ENCODE results near the gene ATXN1. TPM values are rescaled to one million over a fixed set of nuclear protein-coding genes. Genes with fewer than 3 reads are reported as not detected.

ATXN1 gene
- total and polyA plus RNA-seq, 7 experiments from 2014 or later, result 1.5 to 82.7 (median 42.4) TPM

DNA sequence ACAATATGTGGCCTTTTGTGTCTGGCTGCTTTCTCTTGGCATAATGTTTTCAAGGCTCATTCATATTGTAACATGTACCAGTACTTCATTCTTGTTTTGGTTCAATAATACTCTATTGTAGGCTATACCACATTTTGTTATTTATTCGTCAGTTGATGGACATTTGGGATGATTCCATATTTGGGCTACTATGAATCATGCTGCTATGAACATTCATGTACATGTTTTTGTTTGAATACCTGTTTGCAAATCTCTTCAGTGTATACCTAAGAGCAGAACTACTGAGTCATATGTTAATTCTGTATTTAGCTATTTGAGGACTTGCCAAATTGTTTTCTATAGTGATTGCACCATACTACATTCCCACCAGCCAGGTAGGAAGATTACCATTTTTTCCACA lies 263.0 kb downstream of the ATXN1 start:
- Mint-ChIP-seq H3K27ac (peak overlapping the region in 1 of 9 donors; percentile 8), H3K36me3 (peaks cover 3 to 38% (median 6%) of the 10 kb centered on the region in 5 donors), H3K9me3 (peaks cover 0 to 13% (median 3%) of the 10 kb centered on the region in 11 donors), H3K4me3 (no peak overlapping the region), H3K27me3 (no peaks in the 10 kb centered on the region), H3K4me1 (peaks cover 11 to 47% (median 18%) of the 10 kb centered on the region in 7 donors)
- DNase-seq (no peak), ATAC-seq (no peak)
- Histone ChIP-seq H3K9me3 (ENCODE audit: control insufficient read depth in 2 of 3, low read length in 3 of 3) (no peaks in the 10 kb centered on the region), H3K36me3 (ENCODE audit: control insufficient read depth in 2 of 3, insufficient read depth in 3 of 3, low read length in 3 of 3) (no peaks in the 10 kb centered on the region), H3K27ac (ENCODE audit: low read depth, low read length) (no peak overlapping the region), H3K4me3 (ENCODE audit: low read length) (no peak overlapping the region), H3K27me3 (ENCODE audit: control insufficient read depth in 2 of 2, insufficient read depth in 2 of 2, low read length in 2 of 2) (no peaks in the 10 kb centered on the region), H3K4me1 (ENCODE audit: control insufficient read depth in 2 of 2, insufficient read depth in 2 of 2, low read length in 2 of 2) (peaks cover 0 to 1% of the 10 kb centered on the region in 2 donors)
- ChIA-PET CTCF (interaction anchor here (0.6 kb wide), 1 partner anchor 24 kb away, joined by 3 read pairs; no protein-coding TSS in a partner anchor), POLR2A (no interaction called here)
- intact Hi-C loops (cut with micrococcal nuclease), result no loop called here

- CTCF ChIA-PET, result no interaction called here
- ATAC-seq, result no peak
Measured at GRCh38 chr6:16496991-16497801, 264.1 kb downstream of the ATXN1 start.

DNA sequence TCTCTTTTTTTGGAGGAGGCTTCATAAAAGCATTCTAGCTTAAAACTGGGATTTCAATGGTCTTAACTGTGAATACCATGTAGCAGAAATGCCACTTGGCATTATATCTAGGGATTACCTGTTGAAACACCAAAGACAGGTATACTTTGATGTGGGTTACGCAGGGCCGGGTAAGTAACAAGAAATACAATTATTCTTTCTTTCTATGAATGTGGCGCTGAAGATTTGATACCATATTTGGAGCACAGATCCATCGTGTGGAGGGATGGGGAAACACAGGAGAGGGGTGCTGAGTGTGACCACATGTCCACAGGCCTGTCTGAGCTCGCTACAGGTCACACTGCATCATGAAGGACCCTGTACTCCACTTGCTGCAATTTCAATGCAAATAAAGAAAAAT lies 265.1 kb downstream of the ATXN1 start:
- H3K4me3 Mint-ChIP-seq, result peak overlapping the region in 1 of 10 donors; percentile 4
- POLR2A ChIA-PET, result no interaction called here
- Histone ChIP-seq H3K27me3 (ENCODE audit: control insufficient read depth in 2 of 2, insufficient read depth in 2 of 2, low read length in 2 of 2) (no peaks in the 10 kb centered on the region), H3K4me1 (ENCODE audit: control insufficient read depth in 2 of 2, insufficient read depth in 2 of 2, low read length in 2 of 2) (no peaks in the 10 kb centered on the region), H3K27ac (ENCODE audit: low read depth, low read length) (no peak overlapping the region), H3K4me3 (ENCODE audit: low read length) (no peak overlapping the region), H3K36me3 (ENCODE audit: control insufficient read depth in 2 of 3, insufficient read depth in 3 of 3, low read length in 3 of 3) (no peaks in the 10 kb centered on the region), H3K9me3 (ENCODE audit: control insufficient read depth in 2 of 3, low read length in 3 of 3) (no peaks in the 10 kb centered on the region)
- DNase-seq (no peak), ATAC-seq (peak; percentile 48)
- intact Hi-C loops (cut with micrococcal nuclease), result loop anchor here in 1 of 2 donors (2.0 kb wide), 1 partner anchor 163 kb away; no protein-coding TSS in a partner anchor
- CTCF ChIA-PET, result no interaction called here
- peaks cover 11 to 54% (median 21%) of the 10 kb centered on the region in 7 donors for H3K4me1 Mint-ChIP-seq
- H3K27ac Mint-ChIP-seq, result peak overlapping the region in 1 of 9 donors; percentile 35
- H3K27me3 Mint-ChIP-seq, result no peaks in the 10 kb centered on the region
- H3K9me3 Mint-ChIP-seq, result peaks cover 0 to 11% (median 1%) of the 10 kb centered on the region in 11 donors
- peaks cover 0 to 38% (median 4%) of the 10 kb centered on the region in 5 donors for H3K36me3 Mint-ChIP-seq

More at GRCh38 chr6:16496991-16497801, 264.1 kb downstream of the ATXN1 start:
- DNase-seq, result no peak
- Histone ChIP-seq H3K4me1 (ENCODE audit: control insufficient read depth in 2 of 2, insufficient read depth in 2 of 2, low read length in 2 of 2) (no peaks in the 10 kb centered on the region), H3K9me3 (ENCODE audit: control insufficient read depth in 2 of 3, low read length in 3 of 3) (no peaks in the 10 kb centered on the region), H3K4me3 (ENCODE audit: low read length) (no peak overlapping the region), H3K36me3 (ENCODE audit: control insufficient read depth in 2 of 3, insufficient read depth in 3 of 3, low read length in 3 of 3) (no peaks in the 10 kb centered on the region), H3K27ac (ENCODE audit: low read depth, low read length) (no peak overlapping the region), H3K27me3 (ENCODE audit: control insufficient read depth in 2 of 2, insufficient read depth in 2 of 2, low read length in 2 of 2) (no peaks in the 10 kb centered on the region)
- intact Hi-C loops (cut with micrococcal nuclease), result loop anchor here in 1 of 2 donors (2.0 kb wide), 1 partner anchor 164 kb away; no protein-coding TSS in a partner anchor
- peaks cover 11 to 51% (median 21%) of the 10 kb centered on the region in 7 donors for H3K4me1 Mint-ChIP-seq
- H3K27ac Mint-ChIP-seq, result peak overlapping the region in 2 of 9 donors; percentile 2 to 14
- peaks cover 0 to 13% (median 3%) of the 10 kb centered on the region in 11 donors for H3K9me3 Mint-ChIP-seq
- H3K4me3 Mint-ChIP-seq, result no peak overlapping the region
- no peaks in the 10 kb centered on the region for H3K27me3 Mint-ChIP-seq
- POLR2A ChIA-PET, result no interaction called here
- peaks cover 3 to 39% (median 4%) of the 10 kb centered on the region in 5 donors for H3K36me3 Mint-ChIP-seq

DNA sequence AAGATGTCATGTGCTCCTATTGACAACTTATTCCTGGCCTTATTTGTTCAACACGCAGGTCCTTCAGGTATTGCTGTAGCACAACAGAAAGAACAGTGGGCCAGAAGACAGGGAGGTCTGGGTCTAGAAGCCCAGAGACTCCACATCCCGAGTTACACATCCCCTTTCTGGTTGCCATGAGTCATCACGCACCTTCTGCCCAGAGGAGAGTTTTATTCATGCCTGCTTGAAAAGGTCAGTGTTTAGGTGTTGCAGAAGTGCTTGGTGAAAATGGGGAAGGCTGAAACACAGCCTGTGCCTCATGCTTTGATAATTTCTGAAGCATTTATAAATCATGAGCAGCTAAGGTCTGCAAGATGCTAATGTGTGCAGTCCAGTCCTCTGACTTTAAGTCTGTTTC lies 266.5 kb downstream of the ATXN1 start:
- Histone ChIP-seq H3K4me3 (ENCODE audit: low read length) (no peak overlapping the region), H3K4me1 (ENCODE audit: control insufficient read depth in 2 of 2, insufficient read depth in 2 of 2, low read length in 2 of 2) (peaks cover 0 to 5% of the 10 kb centered on the region in 2 donors), H3K9me3 (ENCODE audit: control insufficient read depth in 2 of 3, low read length in 3 of 3) (no peaks in the 10 kb centered on the region), H3K27me3 (ENCODE audit: control insufficient read depth in 2 of 2, insufficient read depth in 2 of 2, low read length in 2 of 2) (no peaks in the 10 kb centered on the region), H3K36me3 (ENCODE audit: control insufficient read depth in 2 of 3, insufficient read depth in 3 of 3, low read length in 3 of 3) (no peaks in the 10 kb centered on the region), H3K27ac (ENCODE audit: low read depth, low read length) (no peak overlapping the region)
- Mint-ChIP-seq H3K4me1 (peaks cover 15 to 59% (median 22%) of the 10 kb centered on the region in 7 donors), H3K27ac (peak overlapping the region in 1 of 9 donors; percentile 31), H3K9me3 (peaks cover 0 to 6% (median 1%) of the 10 kb centered on the region in 11 donors), H3K27me3 (no peaks in the 10 kb centered on the region), H3K36me3 (peaks cover 0 to 39% (median 0%) of the 10 kb centered on the region in 5 donors), H3K4me3 (no peak overlapping the region)
- ChIA-PET CTCF (no interaction called here), POLR2A (interaction anchor here (1.0 kb wide), 1 partner anchor 16 kb away, joined by 3 read pairs; no protein-coding TSS in a partner anchor)
- intact Hi-C loops (cut with micrococcal nuclease), result no loop called here
- ATAC-seq, result no peak
- no peak for DNase-seq

- POLR2A ChIA-PET, result interaction anchor here (0.7 kb wide), 1 partner anchor 301 kb away, joined by 3 read pairs; no protein-coding TSS in a partner anchor
Measured at GRCh38 chr6:16493802-16494201, 267.5 kb downstream of the ATXN1 start.

GRCh38 chr6:16493112-16493511 lies 268.1 kb downstream of the ATXN1 start:
- Mint-ChIP-seq H3K4me3 (no peak overlapping the region), H3K27ac (no peak overlapping the region), H3K27me3 (no peaks in the 10 kb centered on the region), H3K36me3 (peaks cover 0 to 34% (median 0%) of the 10 kb centered on the region in 5 donors), H3K4me1 (peaks cover 17 to 72% (median 37%) of the 10 kb centered on the region in 7 donors), H3K9me3 (no peaks in the 10 kb centered on the region)
- ChIA-PET CTCF (interaction anchor here (0.7 kb wide), 1 partner anchor 171 kb away, joined by 4 read pairs; no protein-coding TSS in a partner anchor), POLR2A (no interaction called here)
- Histone ChIP-seq H3K4me1 (ENCODE audit: control insufficient read depth in 2 of 2, insufficient read depth in 2 of 2, low read length in 2 of 2) (peaks cover 0 to 19% of the 10 kb centered on the region in 2 donors), H3K27ac (ENCODE audit: low read depth, low read length) (no peak overlapping the region), H3K36me3 (ENCODE audit: control insufficient read depth in 2 of 3, insufficient read depth in 3 of 3, low read length in 3 of 3) (no peaks in the 10 kb centered on the region), H3K9me3 (ENCODE audit: control insufficient read depth in 2 of 3, low read length in 3 of 3) (no peaks in the 10 kb centered on the region), H3K4me3 (ENCODE audit: low read length) (no peak overlapping the region), H3K27me3 (ENCODE audit: control insufficient read depth in 2 of 2, insufficient read depth in 2 of 2, low read length in 2 of 2) (no peaks in the 10 kb centered on the region)
- no peak for ATAC-seq
- DNase-seq, result no peak
- intact Hi-C loops (cut with micrococcal nuclease), result no loop called here

More at GRCh38 chr6:16493802-16494201, 267.5 kb downstream of the ATXN1 start:
- Histone ChIP-seq H3K36me3 (ENCODE audit: control insufficient read depth in 2 of 3, insufficient read depth in 3 of 3, low read length in 3 of 3) (no peaks in the 10 kb centered on the region), H3K9me3 (ENCODE audit: control insufficient read depth in 2 of 3, low read length in 3 of 3) (no peaks in the 10 kb centered on the region), H3K27ac (ENCODE audit: low read depth, low read length) (no peak overlapping the region), H3K27me3 (ENCODE audit: control insufficient read depth in 2 of 2, insufficient read depth in 2 of 2, low read length in 2 of 2) (no peaks in the 10 kb centered on the region), H3K4me1 (ENCODE audit: control insufficient read depth in 2 of 2, insufficient read depth in 2 of 2, low read length in 2 of 2) (peaks cover 0 to 13% of the 10 kb centered on the region in 2 donors), H3K4me3 (ENCODE audit: low read length) (no peak overlapping the region)
- no peaks in the 10 kb centered on the region for H3K27me3 Mint-ChIP-seq
- CTCF ChIA-PET, result interaction anchor here (0.7 kb wide), 1 partner anchor 171 kb away, joined by 4 read pairs; no protein-coding TSS in a partner anchor
- H3K27ac Mint-ChIP-seq, result no peak overlapping the region
- intact Hi-C loops (cut with micrococcal nuclease), result no loop called here
- no peak overlapping the region for H3K4me3 Mint-ChIP-seq
- DNase-seq (no peak), ATAC-seq (no peak)
- peaks cover 0 to 36% (median 0%) of the 10 kb centered on the region in 5 donors for H3K36me3 Mint-ChIP-seq
- H3K4me1 Mint-ChIP-seq, result peaks cover 17 to 68% (median 30%) of the 10 kb centered on the region in 7 donors
- peaks cover 0 to 1% (median 0%) of the 10 kb centered on the region in 11 donors for H3K9me3 Mint-ChIP-seq
